Caki2 (cell line): ENCODE measurements around the gene OARD1. TPM values are rescaled to one million over a fixed set of nuclear protein-coding genes. Genes with fewer than 3 reads are reported as not detected.
A peak's percentile ranks its signal among the peaks of the same experiment; 100 is the strongest.
"Not testable (repeated sequence)": the region's sequence is repeated elsewhere in the genome, so short reads cannot be mapped to it uniquely, and the experiment has no call there.

Source experiments
- DNase-seq: peaks from one replicate; pipeline ENCODE4 v3.0.0-alpha.2; 2015; ENCODE audit warnings: low read depth
- in situ Hi-C: cut with HindIII; loops from 2 replicates; pipeline ENCODE4 v1.10.0; 2016; ENCODE audit warnings: low sequenced_read_pairs, low pct_unique_long_range_greater_than_20kb, mixed read lengths
- total RNA-seq: library from RNA; depleted of rRNA; stranded (reverse); fragments of >200 nt; shearing (Covaris generic); gene quantifications from 2 replicates; pipeline ENCODE4 v1.2.3, GENCODE V29; 2014; ENCODE audit warnings: low replicate concordance; rRNA removed

The OARD1 gene, protein sequence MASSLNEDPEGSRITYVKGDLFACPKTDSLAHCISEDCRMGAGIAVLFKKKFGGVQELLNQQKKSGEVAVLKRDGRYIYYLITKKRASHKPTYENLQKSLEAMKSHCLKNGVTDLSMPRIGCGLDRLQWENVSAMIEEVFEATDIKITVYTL
- total RNA-seq, result 12.4 and 34.2 TPM in 2 replicates

DNA sequence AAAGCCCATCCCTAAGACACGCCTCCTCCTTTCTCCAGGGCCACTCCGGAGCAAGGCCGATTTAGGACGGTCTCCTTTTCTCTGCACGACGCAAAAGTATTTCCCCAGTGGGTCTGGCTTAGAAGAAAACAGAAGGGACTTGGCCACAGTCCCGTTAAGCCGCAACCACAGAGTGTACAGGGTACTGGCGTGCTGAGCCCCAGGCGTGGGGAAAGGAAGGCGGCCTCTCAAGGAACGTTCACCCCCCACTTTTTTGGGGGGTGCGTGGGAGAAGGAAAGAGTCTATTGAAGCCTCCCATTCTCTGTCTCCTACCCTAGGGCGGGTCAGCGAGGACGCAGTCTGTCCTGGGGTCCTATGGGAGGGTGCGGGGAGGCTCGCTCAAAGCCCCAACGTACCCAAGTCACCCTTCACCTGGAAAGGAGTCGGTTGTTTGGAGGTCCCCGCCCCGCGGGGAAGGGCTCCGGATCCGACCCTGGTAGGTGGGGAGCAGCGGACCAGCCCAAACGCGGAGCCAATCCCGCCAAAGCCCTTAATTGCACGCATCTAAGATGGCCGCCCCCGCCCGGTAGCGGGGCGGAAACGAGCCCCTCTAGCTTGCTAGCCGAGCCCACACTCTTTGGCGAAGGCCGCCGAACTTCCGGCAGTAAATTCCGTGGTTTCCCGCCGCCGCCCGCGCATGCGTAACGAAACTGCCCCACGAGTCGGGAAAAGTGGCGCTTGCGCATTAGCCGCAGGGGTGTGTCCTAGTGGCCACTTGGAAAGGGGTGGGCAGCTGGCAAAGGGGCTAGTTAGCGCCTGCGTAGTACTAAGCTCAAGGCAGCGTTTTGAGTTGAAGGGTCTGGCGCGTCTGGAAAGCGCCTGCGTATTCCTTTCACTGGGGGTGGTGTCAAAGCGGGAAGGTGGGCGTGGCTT, at the start of gene OARD1:
OARD1 (minus strand) TSS at position 434 of the 913 bp plus-strand sequence. CDS start 722 bp downstream, outside the sequence.
- in situ Hi-C loops, result no loop called here

GRCh38 chr6:41120058-41120457, 47.9 kb upstream of the OARD1 start:
- in situ Hi-C loops, result no loop called here
- no peak for DNase-seq

More for the DNA sequence above, at the start of gene OARD1:
- DNase-seq, result peak; percentile 100

DNA sequence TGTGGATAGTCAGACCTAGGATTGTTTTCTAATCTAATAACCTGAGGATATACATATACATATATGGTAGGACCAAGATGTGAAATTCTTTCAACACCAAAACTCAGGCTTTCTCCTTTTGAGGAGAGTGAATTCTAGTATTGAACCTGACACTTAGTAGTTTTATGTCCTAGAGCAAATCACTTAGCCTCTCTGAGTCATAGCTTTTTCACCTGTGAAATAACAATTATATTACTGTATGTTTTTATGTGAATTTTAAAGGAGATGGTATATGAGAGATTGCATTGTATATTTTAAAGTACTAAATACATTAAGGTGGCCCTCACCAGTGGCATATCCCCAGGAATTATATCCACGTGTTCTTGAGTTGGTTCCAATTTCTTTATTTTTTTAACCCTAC, 47.4 kb upstream of the OARD1 start:
- in situ Hi-C loops, result no loop called here

GRCh38 chr6:41115027-41115426, 42.9 kb upstream of the OARD1 start:
- in situ Hi-C loops, DNase-seq: not testable (repeated sequence)

More for the DNA sequence above, 47.4 kb upstream of the OARD1 start:
- DNase-seq, result no peak

GRCh38 chr6:41111017-41111416, 38.9 kb upstream of the OARD1 start:
- in situ Hi-C loops, result no loop called here
- DNase-seq, result no peak

GRCh38 chr6:41103847-41104246, 31.7 kb upstream of the OARD1 start:
- in situ Hi-C loops, result no loop called here
- no peak for DNase-seq

GRCh38 chr6:41100871-41101287, 28.7 kb upstream of the OARD1 start:
- in situ Hi-C loops, result no loop called here
- DNase-seq, result no peak

DNA sequence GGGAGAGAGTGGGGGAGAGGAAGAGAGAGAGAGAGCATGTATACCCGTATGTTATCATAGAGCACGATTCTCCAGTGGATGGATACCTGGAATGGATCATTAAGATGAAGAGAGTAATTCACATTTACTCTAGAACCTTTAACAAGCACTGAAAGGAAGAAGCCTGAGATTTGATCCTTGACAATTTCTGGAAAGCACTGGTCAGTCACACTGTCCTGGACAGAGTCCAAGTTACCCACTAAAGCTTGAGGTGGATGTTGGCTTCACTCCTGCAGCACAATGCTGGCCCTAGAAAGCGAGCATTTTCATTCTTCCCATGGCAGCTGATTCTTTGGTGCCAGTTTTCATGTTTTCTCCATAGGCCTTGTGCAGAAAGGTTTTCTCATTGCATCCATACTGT, 26.2 kb upstream of the OARD1 start:
- DNase-seq, result no peak
- in situ Hi-C loops, result no loop called here

DNA sequence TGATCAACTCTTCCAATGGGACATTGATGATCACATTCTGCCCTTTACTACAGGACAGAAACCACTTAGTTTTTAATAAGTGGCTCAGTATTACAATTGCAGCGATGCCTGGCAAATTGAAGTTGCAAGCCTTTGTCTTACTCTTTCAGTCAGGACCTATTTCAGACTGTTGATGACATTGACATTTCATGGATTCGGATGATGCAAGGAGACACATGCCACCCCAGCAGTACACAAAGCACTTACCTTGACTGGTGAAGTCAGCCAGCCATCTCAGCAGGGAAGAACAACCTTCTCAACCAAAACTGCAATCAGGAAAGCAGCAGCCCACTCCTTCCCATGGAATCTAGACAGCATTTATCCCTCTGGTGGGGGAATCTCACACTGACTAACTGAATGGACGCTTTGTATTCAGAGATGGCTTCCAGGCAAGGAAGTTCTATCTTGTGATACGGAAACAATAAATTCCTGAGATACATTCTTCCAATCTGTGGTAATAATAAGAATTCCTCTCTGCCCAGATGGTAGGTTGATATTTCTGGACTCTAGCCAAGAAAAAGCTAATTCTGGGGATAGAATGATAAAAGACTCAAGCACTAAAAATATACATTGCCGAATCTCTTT, 25.4 kb upstream of the OARD1 start:
- DNase-seq, result no peak
- in situ Hi-C loops, result no loop called here

DNA sequence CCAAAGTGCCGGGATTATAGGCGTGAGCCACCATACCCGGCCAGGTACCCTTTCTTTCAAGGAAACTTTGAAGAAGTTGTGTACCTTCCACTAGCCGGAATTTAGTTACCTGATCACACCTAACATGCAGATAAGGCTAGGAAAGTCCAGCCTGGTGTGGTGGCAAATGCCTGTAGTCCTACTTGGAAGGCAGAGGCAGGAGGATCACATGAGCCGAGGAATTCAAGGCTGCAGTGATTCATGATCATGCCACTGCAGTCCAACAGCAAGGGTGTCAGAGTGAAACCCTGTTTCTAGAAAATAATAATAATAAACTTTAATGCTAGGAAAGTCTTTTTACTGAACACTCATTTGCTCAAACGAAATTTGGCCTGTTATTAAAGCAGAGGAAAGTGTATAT, 21.6 kb upstream of the OARD1 start:
- no peak for DNase-seq
- in situ Hi-C loops, result no loop called here

DNA sequence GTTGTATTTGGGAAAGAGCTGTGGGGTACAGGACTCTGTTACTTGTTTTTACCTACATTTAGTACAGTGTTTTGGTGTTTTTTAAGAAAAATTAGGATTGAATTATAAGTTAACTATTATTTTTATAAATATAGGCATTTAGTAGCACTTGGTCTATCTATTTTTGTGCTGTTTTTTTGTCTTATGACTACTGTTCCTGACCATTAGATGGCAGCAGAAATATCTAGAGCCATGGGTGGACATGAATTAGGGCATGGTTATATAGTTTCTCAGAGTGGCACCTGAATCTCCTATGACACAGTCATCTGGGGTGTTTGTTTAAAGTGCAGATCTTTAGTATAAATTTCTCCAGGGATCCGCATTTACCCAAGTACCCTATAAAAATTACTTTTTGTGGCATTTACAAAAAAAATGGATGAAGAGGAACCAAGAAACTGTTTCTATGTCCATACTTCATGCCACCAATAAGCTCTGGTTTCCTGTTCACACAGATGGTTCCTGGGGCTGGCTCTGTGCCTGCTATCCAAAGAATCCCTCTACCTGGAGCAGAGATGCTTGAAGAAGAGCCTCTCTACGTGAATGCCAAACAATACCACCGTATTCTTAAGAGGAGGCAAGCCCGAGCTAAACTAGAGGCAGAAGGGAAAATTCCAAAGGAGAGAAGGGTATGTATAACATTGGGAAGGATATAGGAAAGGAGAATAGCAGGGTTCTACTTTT, 20.4 kb upstream of the OARD1 start:
- in situ Hi-C loops, result no loop called here
- DNase-seq, result no peak

GRCh38 chr6:41090841-41091761, 18.9 kb upstream of the OARD1 start:
- no peak for DNase-seq
- in situ Hi-C loops, result no loop called here

GRCh38 chr6:41088451-41088850, 16.3 kb upstream of the OARD1 start:
- DNase-seq, result peak; percentile 56
- in situ Hi-C loops, result no loop called here

- in situ Hi-C loops, result no loop called here
- DNase-seq, result no peak
Observed at GRCh38 chr6:41085182-41085581, 13.0 kb upstream of the OARD1 start.

GRCh38 chr6:41083072-41083471, 10.9 kb upstream of the OARD1 start:
- DNase-seq, result no peak
- in situ Hi-C loops, result no loop called here

GRCh38 chr6:41080621-41081020, 8.5 kb upstream of the OARD1 start:
- DNase-seq, result no peak
- in situ Hi-C loops, result no loop called here

DNA sequence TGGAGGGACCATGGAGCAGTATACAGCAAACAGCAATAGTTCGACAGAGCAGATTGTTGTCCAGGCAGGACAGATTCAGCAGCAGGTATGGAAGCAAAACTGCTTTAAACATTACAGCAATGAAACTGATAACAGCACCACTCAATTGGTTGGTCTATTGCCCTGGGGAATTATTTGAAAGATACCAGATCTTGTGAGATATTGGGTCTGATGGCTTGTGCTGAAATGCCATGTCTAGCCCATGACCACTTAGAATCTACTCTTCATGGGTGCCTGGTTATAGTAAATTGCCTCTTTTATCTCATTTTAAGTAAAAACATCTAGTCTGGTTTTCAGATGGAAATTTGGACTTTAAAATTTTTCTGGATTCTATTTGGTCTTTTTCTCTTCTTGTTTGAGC, 6.9 kb upstream of the OARD1 start:
- in situ Hi-C loops, result no loop called here
- DNase-seq, result no peak

DNA sequence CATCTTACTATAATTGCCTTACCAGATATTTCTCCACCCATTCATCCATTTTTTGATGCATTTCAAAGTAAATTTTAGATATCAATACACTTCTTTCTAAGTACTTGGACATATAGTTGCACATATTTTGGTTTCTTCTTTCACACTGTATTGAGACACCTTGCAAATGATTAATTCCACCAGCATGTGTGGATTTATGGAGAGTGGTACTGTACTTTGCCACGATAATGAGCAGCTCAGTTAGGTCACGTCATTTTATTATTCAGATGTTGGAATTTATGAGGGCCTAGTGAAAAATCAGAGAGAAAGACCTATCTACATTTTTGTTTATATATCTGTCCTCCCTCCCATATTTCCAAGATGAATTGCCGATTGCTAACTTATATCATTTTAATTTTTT, 5.9 kb upstream of the OARD1 start:
- no peak for DNase-seq
- in situ Hi-C loops, result no loop called here
